ENCODE data around the gene GPR33.
"Not testable (repeated sequence)": the region's sequence is repeated elsewhere in the genome, so short reads cannot be mapped to it uniquely, and the experiment has no call there.

The GPR33 gene

GRCh38 chr14:31465111-31465510 is 22.7 kb downstream of the GPR33 start:
- no peaks in the 10 kb centered on the region for H3K9me3 ChIP-seq (ENCODE audit: control insufficient read depth, low read length)
- H3K27me3 ChIP-seq (replicated peaks; ENCODE audit: control insufficient read depth, insufficient read depth, low read length, poor library complexity, severe bottlenecking): no peaks in the 10 kb centered on the region
- no peaks in the 10 kb centered on the region for H3K4me1 ChIP-seq (ENCODE audit: control insufficient read depth, insufficient read depth, low read length, poor library complexity, severe bottlenecking)
- no peaks in the 10 kb centered on the region for H3K36me3 ChIP-seq (ENCODE audit: control insufficient read depth, insufficient read depth, low read length)
- H3K27ac ChIP-seq (ENCODE audit: insufficient read depth, low read length, poor library complexity, severe bottlenecking): no peak overlapping the region
- no peak for DNase-seq
- H3K4me3 ChIP-seq (ENCODE audit: insufficient read depth, low read depth, low read length, poor library complexity, severe bottlenecking): no peak overlapping the region

GRCh38 chr14:31462450-31462849 is 25.4 kb downstream of the GPR33 start:
- not testable (repeated sequence) for H3K9me3 ChIP-seq (ENCODE audit: control insufficient read depth, low read length); H3K4me1 ChIP-seq (ENCODE audit: control insufficient read depth, insufficient read depth, low read length, poor library complexity, severe bottlenecking); H3K27me3 ChIP-seq (replicated peaks; ENCODE audit: control insufficient read depth, insufficient read depth, low read length, poor library complexity, severe bottlenecking); DNase-seq; H3K4me3 ChIP-seq (ENCODE audit: insufficient read depth, low read depth, low read length, poor library complexity, severe bottlenecking); H3K36me3 ChIP-seq (ENCODE audit: control insufficient read depth, insufficient read depth, low read length); H3K27ac ChIP-seq (ENCODE audit: insufficient read depth, low read length, poor library complexity, severe bottlenecking)

- H3K4me1 ChIP-seq (ENCODE audit: control insufficient read depth, insufficient read depth, low read length, poor library complexity, severe bottlenecking): peaks cover 7% of the 10 kb centered on the region
- DNase-seq: no peak
- no peaks in the 10 kb centered on the region for H3K36me3 ChIP-seq (ENCODE audit: control insufficient read depth, insufficient read depth, low read length)
- H3K27me3 ChIP-seq (replicated peaks; ENCODE audit: control insufficient read depth, insufficient read depth, low read length, poor library complexity, severe bottlenecking): no peaks in the 10 kb centered on the region
- no peaks in the 10 kb centered on the region for H3K9me3 ChIP-seq (ENCODE audit: control insufficient read depth, low read length)
- H3K4me3 ChIP-seq (ENCODE audit: insufficient read depth, low read depth, low read length, poor library complexity, severe bottlenecking): no peak overlapping the region
- H3K27ac ChIP-seq (ENCODE audit: insufficient read depth, low read length, poor library complexity, severe bottlenecking): no peak overlapping the region
These were observed 26.3 kb downstream of the GPR33 start for GRCh38 chr14:31461545-31461944.

GRCh38 chr14:31457665-31458659 is 29.9 kb downstream of the GPR33 start:
- H3K36me3 ChIP-seq (ENCODE audit: control insufficient read depth, insufficient read depth, low read length): no peaks in the 10 kb centered on the region
- no peak for DNase-seq
- H3K9me3 ChIP-seq (ENCODE audit: control insufficient read depth, low read length): no peaks in the 10 kb centered on the region
- H3K4me1 ChIP-seq (ENCODE audit: control insufficient read depth, insufficient read depth, low read length, poor library complexity, severe bottlenecking): peaks cover 9% of the 10 kb centered on the region
- H3K4me3 ChIP-seq (ENCODE audit: insufficient read depth, low read depth, low read length, poor library complexity, severe bottlenecking): peak overlapping the region; percentile 96
- H3K27ac ChIP-seq (ENCODE audit: insufficient read depth, low read length, poor library complexity, severe bottlenecking): peak overlapping the region; percentile 74
- H3K27me3 ChIP-seq (replicated peaks; ENCODE audit: control insufficient read depth, insufficient read depth, low read length, poor library complexity, severe bottlenecking): no peaks in the 10 kb centered on the region

GRCh38 chr14:31456841-31457664 is 30.8 kb downstream of the GPR33 start, which contains the start of gene DTD2:
Gene DTD2, minus strand, starts transcription at chr14:31457506. Its CDS starts 113 bp downstream, at chr14:31457393.
- Histone ChIP-seq H3K4me3 (ENCODE audit: insufficient read depth, low read depth, low read length, poor library complexity, severe bottlenecking) (peak within 1 kb of the TSS; percentile 96), H3K27ac (ENCODE audit: insufficient read depth, low read length, poor library complexity, severe bottlenecking) (peak within 1 kb of the TSS; percentile 74), H3K27me3 (replicated peaks; ENCODE audit: control insufficient read depth, insufficient read depth, low read length, poor library complexity, severe bottlenecking) (no peaks in the 10 kb centered on the region), H3K9me3 (ENCODE audit: control insufficient read depth, low read length) (no peaks in the 10 kb centered on the region), H3K4me1 (ENCODE audit: control insufficient read depth, insufficient read depth, low read length, poor library complexity, severe bottlenecking) (peaks cover 9% of the 10 kb centered on the region), H3K36me3 (ENCODE audit: control insufficient read depth, insufficient read depth, low read length) (no peaks in the 10 kb centered on the region)
- peak; percentile 85 to 87 (median 86) for DNase-seq

- H3K4me3 ChIP-seq (ENCODE audit: insufficient read depth, low read depth, low read length, poor library complexity, severe bottlenecking): no peak overlapping the region
- peaks cover 7% of the 10 kb centered on the region for H3K36me3 ChIP-seq (ENCODE audit: control insufficient read depth, insufficient read depth, low read length)
- H3K27ac ChIP-seq (ENCODE audit: insufficient read depth, low read length, poor library complexity, severe bottlenecking): no peak overlapping the region
- DNase-seq: no peak
- no peaks in the 10 kb centered on the region for H3K9me3 ChIP-seq (ENCODE audit: control insufficient read depth, low read length)
- H3K27me3 ChIP-seq (replicated peaks; ENCODE audit: control insufficient read depth, insufficient read depth, low read length, poor library complexity, severe bottlenecking): no peaks in the 10 kb centered on the region
- H3K4me1 ChIP-seq (ENCODE audit: control insufficient read depth, insufficient read depth, low read length, poor library complexity, severe bottlenecking): no peaks in the 10 kb centered on the region
These were observed 37.7 kb downstream of the GPR33 start for GRCh38 chr14:31449971-31450610.

GRCh38 chr14:31449136-31449535 is 38.7 kb downstream of the GPR33 start:
- H3K4me3 ChIP-seq (ENCODE audit: insufficient read depth, low read depth, low read length, poor library complexity, severe bottlenecking): no peak overlapping the region
- H3K27ac ChIP-seq (ENCODE audit: insufficient read depth, low read length, poor library complexity, severe bottlenecking): no peak overlapping the region
- H3K4me1 ChIP-seq (ENCODE audit: control insufficient read depth, insufficient read depth, low read length, poor library complexity, severe bottlenecking): no peaks in the 10 kb centered on the region
- H3K27me3 ChIP-seq (replicated peaks; ENCODE audit: control insufficient read depth, insufficient read depth, low read length, poor library complexity, severe bottlenecking): no peaks in the 10 kb centered on the region
- no peak for DNase-seq
- H3K36me3 ChIP-seq (ENCODE audit: control insufficient read depth, insufficient read depth, low read length): peaks cover 7% of the 10 kb centered on the region
- no peaks in the 10 kb centered on the region for H3K9me3 ChIP-seq (ENCODE audit: control insufficient read depth, low read length)

GRCh38 chr14:31445703-31446102 is 42.1 kb downstream of the GPR33 start:
- Histone ChIP-seq H3K36me3 (ENCODE audit: control insufficient read depth, insufficient read depth, low read length) (no peaks in the 10 kb centered on the region), H3K27me3 (replicated peaks; ENCODE audit: control insufficient read depth, insufficient read depth, low read length, poor library complexity, severe bottlenecking) (no peaks in the 10 kb centered on the region), H3K27ac (ENCODE audit: insufficient read depth, low read length, poor library complexity, severe bottlenecking) (no peak overlapping the region), H3K4me3 (ENCODE audit: insufficient read depth, low read depth, low read length, poor library complexity, severe bottlenecking) (no peak overlapping the region), H3K4me1 (ENCODE audit: control insufficient read depth, insufficient read depth, low read length, poor library complexity, severe bottlenecking) (no peaks in the 10 kb centered on the region), H3K9me3 (ENCODE audit: control insufficient read depth, low read length) (no peaks in the 10 kb centered on the region)
- DNase-seq: no peak

GRCh38 chr14:31442284-31442683 is 45.6 kb downstream of the GPR33 start:
- no peaks in the 10 kb centered on the region for H3K9me3 ChIP-seq (ENCODE audit: control insufficient read depth, low read length)
- no peaks in the 10 kb centered on the region for H3K4me1 ChIP-seq (ENCODE audit: control insufficient read depth, insufficient read depth, low read length, poor library complexity, severe bottlenecking)
- H3K27ac ChIP-seq (ENCODE audit: insufficient read depth, low read length, poor library complexity, severe bottlenecking): no peak overlapping the region
- no peaks in the 10 kb centered on the region for H3K27me3 ChIP-seq (replicated peaks; ENCODE audit: control insufficient read depth, insufficient read depth, low read length, poor library complexity, severe bottlenecking)
- no peak for DNase-seq
- no peaks in the 10 kb centered on the region for H3K36me3 ChIP-seq (ENCODE audit: control insufficient read depth, insufficient read depth, low read length)
- H3K4me3 ChIP-seq (ENCODE audit: insufficient read depth, low read depth, low read length, poor library complexity, severe bottlenecking): no peak overlapping the region

Data from effector memory CD4-positive, alpha-beta T cell (primary cell).